Breast epithelium (tissue), 3 donors: ENCODE results near the gene NTN3.

Experiments
- CTCF ChIP-seq, 3 donors: fragments of 450-650 bp; IDR thresholded peaks; one replicate each; pipeline ENCODE4 v1.5.1; 2016 to 2017; ENCODE audit warnings: antibody characterized with exemption in 3 of 3, mild to moderate bottlenecking in 3 of 3, moderate library complexity in 3 of 3
- POLR2A ChIP-seq: fragments of 450-650 bp; IDR thresholded peaks from one replicate; pipeline ENCODE4 v1.6.1; 2016; ENCODE audit warnings: antibody characterized with exemption, mild to moderate bottlenecking, moderate library complexity
- POLR2AphosphoS5 ChIP-seq, 3 donors: sonication (generic); formaldehyde crosslinking; IDR thresholded peaks; one replicate each; pipeline ENCODE4 v1.6.1; 2017; ENCODE audit warnings: antibody characterized with exemption in 3 of 3

GRCh38 chr16:2472488-2472864, 1.4 kb downstream of the NTN3 start:
- TF ChIP-seq CTCF (IDR thresholded peaks at IDR 0.05) = no peak
- no peak for TF ChIP-seq POLR2A
- no peak for TF ChIP-seq POLR2AphosphoS5 (IDR thresholded peaks at IDR 0.05)
